ENCODE results near the gene LDLRAD4. TPM values are rescaled to one million over a fixed set of nuclear protein-coding genes. Genes with fewer than 3 reads are reported as not detected.

The LDLRAD4 gene
- total and polyA plus RNA-seq, 2 experiments from 2014 or later = 0.73 to 1.9 TPM

GRCh38 chr18:13542520-13542847 lies 323.9 kb downstream of the LDLRAD4 start (continued):
- TF ChIP-seq ZNF114 (CRISPR knock-in tag; IDR thresholded peaks at IDR 0.05) = no peak
- no peak for TF ChIP-seq EZH2 (IDR thresholded peaks at IDR 0.05; ENCODE audit: low read depth, unreplicated experiment)
- TF ChIP-seq ETS1 (IDR thresholded peaks at IDR 0.05) = no peak
- no peak for TF ChIP-seq CREB1 (CRISPR knock-in tag; IDR thresholded peaks at IDR 0.05; ENCODE audit: low read depth)
- TF ChIP-seq ZNF331 (CRISPR knock-in tag; IDR thresholded peaks at IDR 0.05; ENCODE audit: low read depth) = no peak

GRCh38 chr18:13543144-13543543 lies 324.6 kb downstream of the LDLRAD4 start:
- Mint-ChIP-seq H3K4me3 (no peak overlapping the region), H3K9me3 (peaks cover 11% of the 10 kb centered on the region; the same call in 2 of the 3 replicates), H3K4me1 (peaks cover 19% of the 10 kb centered on the region), H3K27ac (no peak overlapping the region; the same call in 1 of the 2 replicates), H3K27me3 (ENCODE audit: insufficient read depth, low read depth, poor library complexity) (peaks cover 4% of the 10 kb centered on the region), H3K36me3 (ENCODE audit: low read depth) (peaks cover 7% of the 10 kb centered on the region; the same call in 2 of the 3 replicates)
- no peak for ATAC-seq
- Histone ChIP-seq H3K79me2 (replicated peaks; ENCODE audit: insufficient read depth) (no peaks in the 10 kb centered on the region), H3F3A (replicated peaks; ENCODE audit: low read depth) (no peaks in the 10 kb centered on the region), H3K4me1 (ENCODE audit: insufficient read depth) (no peaks in the 10 kb centered on the region; the same call in 1 of the 2 replicates), H3K27ac (ENCODE audit: low read depth) (no peak overlapping the region), H2AFZ (no peak overlapping the region), H3K36me3 (ENCODE audit: insufficient read depth) (0 out of 2 replicates have a peak, but pooled peaks cover 3% of the 10 kb centered on the region), H3K9me2 (ENCODE audit: insufficient read depth) (peaks cover 4% of the 10 kb centered on the region; the same call in 1 of the 2 replicates), H3K4me3 (no peak overlapping the region), H3K27me3 (ENCODE audit: insufficient read depth) (no peaks in the 10 kb centered on the region), H4K20me1 (replicated peaks; ENCODE audit: insufficient read depth) (no peaks in the 10 kb centered on the region), H3K4me2 (no peak overlapping the region)
- no peak for DNase-seq (ENCODE audit: low spot score)
- no peak for TF ChIP-seq EZH2phosphoT487 (IDR thresholded peaks at IDR 0.05; ENCODE audit: unreplicated experiment)
- no peak for TF ChIP-seq CTCF (conservative IDR thresholded peaks at IDR 0.05; ENCODE audit: low read depth in 2 of 2)
- no peak for TF ChIP-seq EZH2 (IDR thresholded peaks at IDR 0.05; ENCODE audit: low read depth, unreplicated experiment)
- no peak for TF ChIP-seq POLR2AphosphoS5 (IDR thresholded peaks at IDR 0.05; ENCODE audit: low read depth)
- no peak for TF ChIP-seq NANOG (IDR thresholded peaks at IDR 0.05; ENCODE audit: borderline replicate concordance)
- no peak for TF ChIP-seq CREB1 (CRISPR knock-in tag; IDR thresholded peaks at IDR 0.05; ENCODE audit: low read depth)
- TF ChIP-seq ZNF462 (CRISPR knock-in tag; IDR thresholded peaks at IDR 0.05) = no peak
- TF ChIP-seq ZNF331 (CRISPR knock-in tag; IDR thresholded peaks at IDR 0.05; ENCODE audit: low read depth) = no peak
- no peak for TF ChIP-seq JUNB (IDR thresholded peaks at IDR 0.05; ENCODE audit: unreplicated experiment)
- no peak for TF ChIP-seq ZNF114 (CRISPR knock-in tag; IDR thresholded peaks at IDR 0.05)
- no peak for TF ChIP-seq REST (IDR thresholded peaks at IDR 0.05; ENCODE audit: unreplicated experiment)
- no peak for TF ChIP-seq STAT1 (IDR thresholded peaks at IDR 0.05; ENCODE audit: unreplicated experiment)

All from GM23338 (cell line).